OCI-LY3 (cell line): ENCODE results near the gene MYLK.

Experiments used
- CTCF ChIP-seq: fragments of 200-600, 300-600 bp; sonication (generic); IDR thresholded peaks from 2 replicates; pipeline ENCODE4 v1.5.1; 2014; ENCODE audit warnings: antibody characterized with exemption, low read length, low read depth
- EZH2phosphoT487 ChIP-seq: fragments of 200-600 bp; shearing (Covaris generic); IDR thresholded peaks from 2 replicates; pipeline ENCODE4 v1.6.1; 2018; ENCODE audit warnings: antibody characterized with exemption, mixed run types, low read depth

- TF ChIP-seq CTCF (no peak), EZH2phosphoT487 (no peak)
Measured at GRCh38 chr3:123840961-123841360, 43.2 kb downstream of the MYLK start.
